ENCODE results near the gene TNFAIP1.
A peak's percentile ranks its signal among the peaks of the same experiment; 100 is the strongest.
"Not testable (repeated sequence)": the region's sequence is repeated elsewhere in the genome, so short reads cannot be mapped to it uniquely, and the experiment has no call there.

The TNFAIP1 gene
- total RNA-seq: 14.2 to 20.4 (median 17.3) reads per million in 4 donors

GRCh38 chr17:28335201-28335958 lies at the start of gene TNFAIP1, which contains the start of gene IFT20:
TSS of gene TNFAIP1 (plus strand) at chr17:28335761. CDS start at chr17:28339522, 3,761 bp downstream.
TSS of gene IFT20 (minus strand) at chr17:28335472. CDS start at chr17:28331985, 3,487 bp downstream.
- DNase-seq: peak; percentile 96 to 100 (median 97)

- no peak for DNase-seq
These were observed 49.6 kb upstream of the TNFAIP1 start for GRCh38 chr17:28285965-28286364.

GRCh38 chr17:28290703-28291102 lies 44.9 kb upstream of the TNFAIP1 start:
- DNase-seq: no peak

- DNase-seq: no peak
These were observed 43.7 kb upstream of the TNFAIP1 start for GRCh38 chr17:28291780-28292330.

GRCh38 chr17:28292878-28293277 lies 42.7 kb upstream of the TNFAIP1 start:
- not testable (repeated sequence) for DNase-seq

GRCh38 chr17:28293994-28294393 lies 41.6 kb upstream of the TNFAIP1 start:
- no peak for DNase-seq

GRCh38 chr17:28295677-28296578 lies 39.6 kb upstream of the TNFAIP1 start:
- DNase-seq: no peak

- DNase-seq: no peak
These were observed 37.1 kb upstream of the TNFAIP1 start for GRCh38 chr17:28298449-28298848.

- no peak for DNase-seq
These were observed 28.6 kb upstream of the TNFAIP1 start for GRCh38 chr17:28306954-28307401.

- DNase-seq: no peak
These were observed 21.7 kb upstream of the TNFAIP1 start for GRCh38 chr17:28313841-28314240.

- DNase-seq: no peak
These were observed 19.5 kb upstream of the TNFAIP1 start for GRCh38 chr17:28315846-28316705.

GRCh38 chr17:28317099-28317965 lies 18.2 kb upstream of the TNFAIP1 start:
- DNase-seq: no peak

GRCh38 chr17:28317966-28318758 lies 17.4 kb upstream of the TNFAIP1 start:
- no peak for DNase-seq

GRCh38 chr17:28318759-28319597 lies 16.6 kb upstream of the TNFAIP1 start, which contains the start of gene TMEM97:
TSS of gene TMEM97 (plus strand) at chr17:28319200. CDS start at chr17:28319240, 40 bp downstream.
- DNase-seq: peak; percentile 88 to 98 (median 94)

- DNase-seq: no peak
These were observed 16.0 kb upstream of the TNFAIP1 start for GRCh38 chr17:28319598-28319935.

- DNase-seq: no peak
These were observed 15.1 kb upstream of the TNFAIP1 start for GRCh38 chr17:28320215-28321061.

- DNase-seq: no peak
These were observed 11.3 kb upstream of the TNFAIP1 start for GRCh38 chr17:28324267-28324745.

- DNase-seq: no peak
These were observed 10.8 kb upstream of the TNFAIP1 start for GRCh38 chr17:28324781-28325180.

Measured in T-helper 1 cell (primary cell).